ENCODE results near the gene AFF1.
"Not testable (repeated sequence)": the region's sequence is repeated elsewhere in the genome, so short reads cannot be mapped to it uniquely, and the experiment has no call there.

AFF1 gene

DNA sequence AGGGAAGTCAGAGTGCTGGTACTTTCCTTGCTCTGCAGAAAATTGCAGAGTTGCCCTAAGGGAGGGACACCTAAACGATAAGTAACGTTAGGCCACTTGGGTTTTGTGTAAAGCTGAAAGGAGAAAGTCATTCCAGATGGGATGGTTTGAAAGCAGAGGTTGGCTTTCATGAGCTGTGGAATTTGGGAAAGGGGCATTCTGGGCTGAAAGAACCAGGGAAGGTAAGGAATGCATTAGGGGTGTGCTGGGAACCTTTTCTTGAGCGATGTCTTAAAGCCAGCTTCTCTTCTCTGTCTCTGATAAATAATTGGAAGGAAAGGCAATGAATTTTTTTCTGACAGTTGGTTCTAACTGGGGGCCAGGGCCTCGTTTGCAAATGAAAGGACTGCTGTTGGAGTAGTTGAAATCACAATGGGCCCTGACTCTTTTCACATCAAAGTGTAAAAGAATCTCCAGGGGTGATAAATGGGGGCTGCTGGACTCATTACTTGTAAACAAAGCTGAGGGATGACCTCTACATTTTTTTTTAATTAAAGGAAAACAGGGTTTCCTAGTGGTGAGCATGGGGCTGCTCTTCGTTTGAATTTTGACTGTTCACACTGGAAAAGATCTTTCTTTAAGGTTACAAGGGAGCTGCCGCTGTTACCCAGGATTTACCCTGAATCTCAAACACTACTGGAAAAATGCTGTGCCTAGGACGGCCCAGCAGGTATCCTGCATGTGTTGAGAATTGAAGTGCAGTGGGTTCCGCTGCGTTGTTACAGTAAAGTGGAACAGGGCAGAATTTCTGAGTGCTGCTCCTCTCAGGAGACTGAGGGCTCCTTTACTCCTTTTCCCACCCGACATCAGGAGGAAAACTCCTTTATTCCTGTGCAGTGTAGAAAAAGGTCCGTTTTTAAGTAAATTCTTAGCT is 25.0 kb downstream of the AFF1 start:
- DNase-seq, result peak; percentile 83

DNA sequence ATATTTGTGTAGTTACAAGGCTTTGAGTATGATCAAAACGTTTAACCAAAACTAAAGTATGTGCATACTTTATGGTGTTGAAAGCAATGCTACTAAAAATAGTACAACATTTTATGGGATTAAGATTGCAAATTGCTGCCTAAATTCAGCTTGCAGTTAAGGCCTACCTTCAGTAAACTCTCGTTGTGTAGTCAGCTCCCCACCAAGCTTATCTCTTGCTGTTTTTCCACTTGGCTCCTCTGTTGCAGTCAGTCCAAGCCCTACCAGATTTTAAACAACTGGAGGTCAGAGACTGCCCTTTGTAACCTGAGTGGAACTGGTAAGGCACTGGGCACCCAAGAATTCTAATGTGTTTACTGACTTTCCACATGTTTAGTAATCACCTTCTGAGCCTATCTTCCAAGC is 25.7 kb downstream of the AFF1 start:
- DNase-seq, result no peak

DNA sequence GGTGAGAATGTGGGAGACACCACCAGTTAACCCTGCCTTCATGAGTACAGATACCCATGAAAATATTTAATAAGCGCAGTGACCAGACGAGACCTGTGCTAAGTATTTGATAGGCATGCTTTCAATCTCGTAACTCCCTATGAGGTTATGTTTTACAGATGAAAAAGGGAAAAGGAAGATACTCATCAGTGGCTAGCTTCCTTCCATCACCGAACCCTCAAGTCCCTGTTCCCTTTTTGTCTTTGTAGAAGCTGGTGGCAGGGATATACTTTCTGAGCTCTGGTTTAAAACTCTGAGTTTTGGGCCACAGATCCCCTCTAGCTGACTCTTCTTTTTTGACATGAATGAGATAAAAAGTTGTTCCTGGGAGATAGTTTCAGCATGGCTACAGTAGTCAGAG is 26.3 kb downstream of the AFF1 start:
- no peak for DNase-seq

DNA sequence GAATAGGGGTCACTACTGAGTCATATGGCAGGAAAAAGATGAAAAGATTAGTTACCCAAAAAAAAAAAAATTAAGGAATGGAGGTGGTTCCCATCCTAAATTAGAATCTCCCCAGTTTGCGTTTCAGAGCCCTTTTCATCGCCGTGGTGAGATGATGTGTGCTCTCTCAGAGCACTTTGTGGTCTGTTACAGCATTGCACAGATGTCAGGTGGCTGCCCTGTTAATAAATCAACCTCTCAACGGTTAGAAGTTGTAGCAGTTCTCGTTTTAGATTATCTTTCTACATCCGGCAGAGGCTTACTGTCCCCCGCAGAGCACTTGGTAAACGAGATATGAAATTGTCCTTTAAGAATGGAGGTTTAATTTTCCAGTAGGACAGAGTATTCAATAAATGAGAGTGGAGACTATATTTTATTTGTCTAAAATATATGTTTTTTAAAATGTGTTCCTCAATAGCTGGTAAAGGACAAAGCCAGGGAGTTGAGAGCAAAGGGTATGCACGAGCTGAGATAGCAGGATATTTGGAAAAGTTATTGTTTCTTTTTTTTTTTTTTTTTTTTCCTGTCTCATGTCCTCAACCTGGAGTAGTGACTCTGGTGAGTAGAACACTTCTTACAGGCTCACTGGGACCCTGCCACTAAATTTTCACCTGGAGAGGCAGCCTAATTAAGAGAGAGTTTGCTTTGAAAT is 26.9 kb downstream of the AFF1 start:
- peak; percentile 56 for DNase-seq

DNA sequence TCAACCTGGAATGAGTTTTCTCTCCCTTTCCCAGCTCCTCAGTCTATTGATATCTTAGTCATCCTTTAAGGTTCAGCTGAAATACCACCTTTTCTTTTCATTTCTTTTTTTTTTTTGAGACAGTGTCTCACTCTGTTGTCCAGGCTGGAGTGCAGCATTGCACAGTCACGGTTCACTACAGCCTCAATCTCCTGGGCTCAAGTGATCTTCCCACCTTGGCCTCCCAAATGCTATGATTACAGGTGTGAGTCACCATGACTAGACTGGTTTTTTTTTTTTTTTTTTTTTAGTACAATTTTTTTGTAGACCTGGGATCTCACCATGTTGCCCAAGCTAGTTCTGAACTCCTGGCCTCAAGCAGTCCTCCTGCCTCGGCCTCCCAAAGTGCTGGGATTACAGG is 28.9 kb downstream of the AFF1 start:
- peak; percentile 68 for DNase-seq

DNA sequence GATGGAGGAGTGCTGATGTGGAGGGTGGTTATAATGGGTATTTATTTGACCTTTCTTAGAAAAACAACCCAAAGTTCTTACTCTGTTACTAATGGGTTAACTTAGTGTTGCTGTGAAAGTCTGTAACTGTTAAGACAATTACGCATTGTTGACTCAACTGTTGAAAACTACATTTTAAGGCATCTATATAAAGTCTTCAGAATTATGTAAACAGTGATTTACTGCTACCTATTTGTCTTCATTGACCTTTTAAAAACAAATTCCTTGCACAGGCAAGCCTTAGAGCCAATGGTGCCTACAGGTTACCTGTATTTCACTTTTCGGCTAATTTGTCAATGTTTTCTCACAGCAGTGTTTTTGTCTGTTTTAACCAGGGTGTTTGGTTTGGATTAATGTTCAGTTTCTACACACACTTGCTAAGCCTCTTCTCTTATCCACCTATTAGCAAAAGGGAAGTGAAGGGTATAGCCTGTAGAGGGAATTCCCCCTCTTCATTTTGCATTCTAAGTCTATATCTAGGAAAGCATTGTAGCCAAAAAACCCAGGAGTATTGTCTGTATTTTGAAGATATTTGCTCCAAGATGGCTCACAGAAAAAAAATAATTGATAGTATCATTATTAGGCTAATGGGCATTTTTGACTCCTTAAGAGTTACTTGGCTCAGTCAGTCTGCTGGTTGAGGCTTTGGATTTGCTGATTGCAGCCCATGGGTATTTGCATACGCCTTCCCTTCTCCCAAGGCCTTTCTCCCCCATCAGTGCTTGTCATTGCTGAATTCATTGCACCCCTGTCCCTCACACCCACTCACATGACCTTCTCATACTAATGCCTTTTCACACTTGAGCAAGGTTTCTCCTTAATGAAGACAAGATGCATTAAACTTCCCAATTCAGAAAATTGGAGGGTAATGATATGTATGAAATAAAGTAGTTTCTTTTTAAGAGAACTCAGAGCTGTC is 30.5 kb downstream of the AFF1 start:
- DNase-seq, result no peak

DNA sequence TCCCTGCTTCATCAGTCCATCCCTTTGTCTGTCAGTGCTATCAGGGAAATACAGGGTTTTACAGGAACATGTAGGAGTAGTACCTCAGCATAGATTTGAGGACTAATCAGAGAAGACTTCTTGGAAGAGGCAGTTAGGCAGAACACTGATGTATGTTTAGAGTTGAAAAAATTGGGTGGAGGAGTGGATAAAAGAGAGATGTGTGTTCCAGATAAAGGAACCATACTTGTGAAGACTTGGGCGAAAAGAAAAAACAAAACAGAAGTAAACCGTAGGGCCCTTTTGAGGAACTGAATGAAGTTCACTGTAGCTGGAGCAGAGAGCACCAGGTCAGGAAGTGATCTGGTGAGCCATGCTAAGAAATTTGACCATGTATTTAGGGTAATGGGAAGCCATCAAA is 32.3 kb downstream of the AFF1 start:
- DNase-seq, result no peak

DNA sequence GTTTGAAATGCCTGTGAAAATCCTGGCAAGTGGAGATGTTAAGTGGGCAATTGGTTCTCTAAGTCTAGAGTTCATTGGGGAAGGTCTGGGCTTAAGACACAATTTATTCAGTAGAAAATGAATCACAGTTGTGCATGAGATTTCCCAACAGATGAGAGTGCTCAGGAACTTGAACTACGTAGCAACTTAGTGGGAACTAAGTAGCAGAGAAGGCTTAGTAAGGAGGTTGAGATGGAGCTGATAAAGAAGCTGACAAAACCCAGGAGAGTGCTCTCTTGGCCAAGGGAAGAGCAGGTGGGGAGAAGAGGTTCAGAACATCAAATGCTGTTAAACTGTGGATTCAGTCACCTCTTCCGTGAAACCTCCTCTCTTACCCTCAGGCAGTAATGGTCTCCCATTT is 33.0 kb downstream of the AFF1 start:
- no peak for DNase-seq

DNA sequence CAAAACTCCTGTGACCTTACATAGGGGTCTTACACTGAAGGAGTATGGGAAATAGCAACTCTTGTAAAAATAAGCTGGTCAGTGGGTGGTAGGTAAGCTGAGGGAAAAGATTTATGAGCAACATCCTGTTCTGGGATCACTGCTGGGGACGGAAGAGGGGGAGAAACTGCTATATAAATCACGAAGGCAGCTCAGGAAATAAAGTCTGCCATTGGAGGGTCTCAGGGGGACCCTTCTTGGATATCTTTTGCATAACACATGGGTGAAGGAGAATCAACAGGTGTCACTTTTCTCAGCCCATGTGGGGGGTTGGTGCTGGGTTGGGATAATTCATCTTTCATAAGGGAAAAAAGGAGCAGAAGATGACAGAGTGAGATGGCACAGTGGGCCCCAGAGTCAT is 33.7 kb downstream of the AFF1 start:
- DNase-seq, result no peak

DNA sequence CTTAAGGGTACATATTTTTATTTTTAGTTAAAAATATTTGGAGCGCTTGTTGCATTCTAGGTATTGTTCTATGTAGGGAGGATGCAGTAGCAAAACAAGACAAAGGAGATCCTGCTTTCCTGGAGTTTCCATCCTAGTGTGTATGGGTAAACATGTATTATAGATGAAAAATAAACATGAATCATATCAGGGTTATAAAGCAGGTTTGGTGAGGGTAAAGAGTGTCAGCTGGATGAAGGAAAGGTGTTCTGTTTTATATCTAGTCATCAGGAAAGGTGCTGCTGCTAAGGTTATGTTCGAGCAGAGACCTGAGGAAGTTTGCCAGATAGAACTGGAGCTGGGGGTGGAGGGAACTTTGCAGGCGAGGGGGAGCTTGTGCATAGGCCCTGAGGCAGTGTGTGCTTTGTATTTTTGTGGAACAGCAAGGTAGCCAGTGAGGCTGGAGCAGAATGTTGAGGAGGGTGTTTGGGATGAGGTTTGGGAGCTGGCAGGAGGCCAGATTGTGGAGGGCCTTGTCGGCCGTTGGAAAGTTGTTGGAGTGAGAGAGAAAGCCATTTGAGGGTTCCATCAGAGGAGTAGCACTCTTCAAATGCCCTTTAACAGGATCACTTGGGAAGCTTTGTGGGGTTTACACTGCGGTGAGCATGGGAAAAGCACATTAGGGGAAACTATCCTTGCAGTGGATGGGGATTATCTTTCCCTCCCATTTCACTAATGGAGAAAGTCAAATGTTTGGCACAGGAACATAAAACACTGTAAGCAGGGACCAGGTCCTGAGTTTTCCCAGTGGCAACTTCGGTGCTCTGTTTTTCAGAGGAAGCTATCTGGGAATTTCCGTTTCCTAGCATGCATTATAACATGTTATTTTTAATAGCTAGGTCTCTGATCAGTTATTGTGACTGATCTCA is 35.9 kb downstream of the AFF1 start:
- DNase-seq, result no peak

DNA sequence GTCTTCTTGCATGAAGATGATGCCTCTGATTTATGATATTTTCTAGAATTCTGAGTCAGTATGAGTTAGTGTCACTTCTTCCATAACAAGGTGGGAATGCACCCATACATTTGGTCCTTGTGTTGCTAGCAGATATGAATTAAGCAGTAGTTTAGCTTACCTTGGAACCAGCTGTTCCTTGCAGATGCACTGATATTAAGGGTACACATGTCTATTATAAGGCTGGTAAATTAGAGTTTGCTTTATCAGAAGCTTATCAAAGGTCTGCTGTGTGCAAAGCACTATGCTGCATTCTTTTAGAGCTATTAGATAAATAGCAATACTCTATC is 36.5 kb downstream of the AFF1 start:
- no peak for DNase-seq

DNA sequence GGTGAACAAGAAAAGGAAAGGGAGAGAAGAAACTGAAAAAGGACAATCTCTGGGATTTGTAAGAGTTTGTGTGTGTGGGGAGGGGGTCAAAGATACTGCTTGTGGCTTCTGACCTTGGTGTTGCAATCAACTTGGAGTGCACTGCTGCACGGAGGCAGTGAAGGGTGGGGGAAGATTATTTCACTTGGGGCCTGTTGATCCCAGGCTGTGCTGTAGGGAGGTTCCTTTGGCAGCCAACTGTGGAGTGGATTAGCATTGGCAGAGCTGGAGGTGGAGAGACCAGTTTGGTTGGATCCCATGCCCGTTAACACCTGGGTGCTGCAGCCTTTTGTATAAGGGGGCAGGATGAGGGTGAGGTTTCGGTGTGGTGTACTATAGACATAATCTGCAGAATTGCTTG is 38.2 kb downstream of the AFF1 start:
- DNase-seq, result peak; percentile 56

DNA sequence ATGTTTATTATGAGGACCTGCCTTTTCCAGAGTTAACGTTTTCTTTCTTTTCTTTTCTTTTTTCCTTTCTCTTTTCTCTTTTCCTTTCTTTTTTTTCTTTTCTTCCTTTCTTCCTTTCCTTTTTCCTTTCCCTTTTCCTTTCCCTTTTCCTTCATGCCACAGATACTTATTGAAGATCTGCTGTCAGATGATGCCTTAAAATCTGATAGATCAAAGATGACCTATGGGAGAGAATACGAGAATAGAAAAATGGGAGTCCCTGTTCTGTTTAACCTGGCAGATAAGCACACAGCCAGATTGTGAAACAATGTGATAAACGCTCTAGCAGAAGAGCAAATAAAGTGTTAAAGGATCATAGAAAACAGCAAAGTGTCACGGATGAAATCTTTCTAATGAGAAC is 38.9 kb downstream of the AFF1 start:
- DNase-seq, result no peak

DNA sequence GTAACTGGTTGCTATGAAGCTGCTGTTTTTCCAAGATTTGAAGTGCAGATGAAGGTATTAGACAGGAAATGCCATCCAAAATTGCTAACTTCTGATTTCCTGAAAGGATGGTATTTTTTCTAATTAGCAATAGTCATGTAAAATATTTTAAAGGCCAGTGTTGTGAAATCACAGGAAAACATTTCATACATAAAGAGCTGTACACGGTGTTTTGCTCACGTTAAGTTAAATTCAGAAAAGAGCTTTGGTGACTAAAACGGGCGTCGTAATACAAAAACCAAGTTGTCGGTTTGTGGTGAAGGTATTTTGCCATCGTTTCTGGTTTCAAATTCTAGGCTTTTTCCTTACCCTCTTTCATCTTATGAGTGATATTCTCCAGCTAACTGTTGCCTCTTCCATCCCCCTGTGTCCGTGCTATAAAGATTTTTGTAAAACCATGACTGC is 39.8 kb downstream of the AFF1 start:
- no peak for DNase-seq

DNA sequence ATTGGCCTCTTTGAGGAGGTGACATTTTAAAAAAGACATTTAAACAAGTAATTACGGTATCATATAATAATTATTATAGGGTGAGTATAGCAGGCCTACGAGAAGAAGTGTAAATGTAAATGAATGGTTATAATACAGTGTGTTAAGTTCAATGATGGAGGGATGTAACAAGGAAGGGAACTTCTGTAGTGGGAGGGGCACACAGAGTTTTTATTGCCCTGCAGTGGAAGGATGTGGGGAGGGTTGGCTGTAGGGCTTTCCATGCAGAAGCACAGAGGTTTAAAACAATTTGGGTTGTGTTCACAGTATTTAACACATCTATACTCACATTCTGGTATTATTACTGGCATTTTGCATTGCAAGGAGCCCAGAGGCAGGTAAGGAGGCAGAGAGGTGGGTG is 41.1 kb downstream of the AFF1 start:
- no peak for DNase-seq

DNA sequence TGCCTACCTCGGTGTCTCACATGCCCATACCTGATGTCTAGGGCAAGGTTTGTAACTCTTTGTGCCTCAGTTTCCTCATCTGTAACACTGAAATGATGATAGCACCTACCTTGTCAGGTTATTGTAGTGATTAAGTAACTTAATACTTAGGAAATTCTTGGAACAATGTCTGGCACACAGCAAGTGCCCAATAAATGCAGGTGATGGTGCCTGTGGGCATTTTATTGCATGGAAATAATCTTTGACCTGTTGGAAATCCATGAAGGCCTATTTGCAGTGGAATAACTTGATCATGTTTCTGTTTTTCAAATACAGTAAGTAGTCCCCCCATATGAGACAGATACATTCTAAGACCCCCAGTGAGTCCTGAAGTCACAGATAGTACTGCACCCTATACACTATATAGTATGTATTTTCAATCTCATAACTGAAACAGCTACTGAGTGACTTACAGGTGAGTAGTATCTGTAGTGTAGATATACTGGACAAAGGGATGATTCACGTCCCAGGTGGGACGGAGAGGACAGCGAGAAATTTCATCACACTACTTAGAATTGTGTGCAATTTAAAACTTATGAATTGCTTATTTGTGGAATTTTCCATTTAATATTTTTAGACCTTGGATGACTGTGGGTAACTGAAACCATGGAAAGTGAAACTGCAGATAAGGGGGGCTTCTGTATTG is 42.1 kb downstream of the AFF1 start:
- DNase-seq, result no peak

DNA sequence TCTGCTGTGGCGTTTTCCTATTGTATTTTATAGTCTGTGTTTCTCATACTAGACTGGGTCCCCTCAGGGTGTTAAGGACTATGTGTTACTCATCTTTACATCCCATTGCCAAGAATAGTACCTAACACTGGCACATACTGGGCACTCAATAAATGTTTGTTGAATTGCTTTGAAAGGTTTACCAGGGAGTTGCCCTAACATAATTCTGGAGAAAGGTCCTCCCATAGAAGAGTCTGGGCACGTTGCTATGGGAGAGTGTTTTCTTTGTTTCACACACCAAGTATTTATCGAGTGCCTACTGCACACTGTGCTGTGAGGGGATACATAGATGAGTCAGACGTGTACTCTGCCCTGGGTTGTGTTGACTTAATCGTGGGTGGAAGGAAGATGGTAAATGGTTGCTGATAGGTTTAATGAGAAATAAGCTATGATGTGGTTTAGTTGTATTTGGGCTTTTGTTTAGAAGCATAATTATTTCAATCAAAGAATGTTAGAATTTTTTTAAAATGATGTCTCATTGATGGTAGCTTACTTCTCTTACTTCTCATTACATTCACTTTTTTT is 42.9 kb downstream of the AFF1 start:
- DNase-seq, result no peak

DNA sequence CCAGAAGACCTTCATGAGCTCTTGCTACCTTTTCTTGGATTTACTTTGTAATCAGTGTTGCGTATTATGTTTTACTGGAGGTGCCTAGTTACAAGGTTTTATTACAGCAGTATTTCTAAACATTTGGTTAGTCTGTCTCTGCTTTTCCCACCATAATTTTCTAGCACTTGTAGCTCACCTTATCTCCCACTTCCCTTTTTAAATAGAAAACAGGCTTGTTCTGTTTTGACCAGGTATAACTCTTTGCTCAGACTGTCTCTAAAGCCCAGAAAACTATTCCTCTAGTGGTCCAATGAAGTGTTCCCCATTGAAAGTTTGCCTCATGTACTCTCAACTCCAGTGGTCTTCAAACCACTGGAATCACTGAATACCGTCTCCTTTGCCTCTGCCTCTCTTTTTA is 43.9 kb downstream of the AFF1 start:
- DNase-seq, result no peak

DNA sequence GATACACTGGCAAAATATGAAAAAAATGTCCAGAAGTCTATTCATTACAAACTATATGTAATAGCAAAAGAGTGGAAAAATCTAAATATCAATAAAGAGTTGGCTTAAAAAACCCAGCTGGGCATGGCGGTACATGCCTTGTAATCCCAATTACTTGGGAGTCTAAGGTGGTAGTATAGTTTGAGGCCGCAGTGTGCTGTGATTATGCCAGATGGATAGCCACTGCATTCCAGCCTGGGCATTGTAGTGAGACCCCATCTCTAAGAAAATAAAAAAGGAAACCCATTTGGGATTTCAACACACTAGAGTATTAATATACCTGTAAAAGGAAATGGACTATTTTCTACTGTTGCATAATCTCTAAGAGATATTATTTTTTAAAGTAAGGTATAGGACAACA is 45.4 kb downstream of the AFF1 start:
- DNase-seq, result no peak

DNA sequence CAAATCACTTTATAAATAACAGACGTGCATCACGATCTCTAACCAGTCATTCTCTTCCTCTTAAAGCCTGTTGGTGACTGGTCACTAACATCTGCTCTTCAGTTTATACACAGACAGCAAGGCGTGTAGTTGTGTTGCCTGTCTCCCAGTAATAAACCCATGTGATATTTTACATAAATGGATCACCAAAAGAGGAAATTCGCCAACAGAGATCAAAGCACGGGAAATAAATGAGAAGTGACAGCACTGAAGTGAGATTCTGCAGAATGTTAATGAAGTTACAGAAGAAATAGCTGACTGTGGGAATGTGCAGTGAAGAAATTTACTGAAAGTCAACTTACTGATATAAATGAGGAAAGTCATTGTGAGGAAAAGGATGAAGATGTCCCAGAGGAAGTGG is 47.0 kb downstream of the AFF1 start:
- no peak for DNase-seq

DNA sequence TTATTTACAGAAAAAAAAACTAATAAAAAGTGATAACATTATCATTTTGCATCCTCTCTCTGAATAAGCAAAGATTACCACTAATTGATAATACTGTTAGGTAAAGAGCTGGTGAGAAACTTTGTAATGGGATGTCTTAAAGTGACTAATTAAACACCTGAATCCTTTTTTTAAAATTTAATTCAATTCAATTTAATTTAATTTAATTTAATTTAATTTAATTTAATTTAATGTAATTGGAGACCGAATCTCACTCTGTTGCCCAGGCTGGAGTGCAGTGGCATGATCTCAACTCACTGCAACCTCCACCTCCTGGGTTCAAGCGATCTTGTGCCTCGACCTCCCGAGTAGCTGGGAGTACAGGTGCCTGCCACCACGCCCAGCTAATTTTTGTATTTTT is 51.0 kb downstream of the AFF1 start:
- not testable (repeated sequence) for DNase-seq

Data from islet precursor cell (in vitro differentiated cells).